NCI-H748 (cell line): ENCODE data around the gene SELENOW.

Source experiments
- DNase-seq: peaks from one replicate; lab custom pipeline; 2025; ENCODE audit not compliant: unreplicated experiment; lab: John Stamatoyannopoulos, UW

Gene SELENOW

DNA sequence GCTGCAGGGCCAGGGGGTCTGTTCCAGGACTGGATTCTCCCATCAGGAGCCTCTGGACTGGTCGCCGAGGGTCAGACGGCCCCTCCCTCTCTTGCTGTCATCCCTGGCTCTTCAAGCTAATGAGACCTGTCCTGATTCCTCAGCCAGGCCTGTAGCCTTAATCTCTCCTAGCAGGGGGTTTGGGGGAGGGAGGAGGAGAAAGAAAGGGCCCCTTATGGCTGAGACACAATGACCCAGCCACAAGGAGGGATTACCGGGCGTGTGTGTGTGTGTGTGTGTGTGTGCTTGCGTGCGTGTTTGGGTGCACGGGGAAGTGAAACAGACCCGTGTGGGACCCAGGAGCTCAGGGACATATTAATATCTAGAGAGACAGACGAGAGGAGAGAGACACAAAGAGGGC lies 41.4 kb downstream of the SELENOW start:
- DNase-seq = no peak

GRCh38 chr19:47820410-47820809 lies 41.9 kb downstream of the SELENOW start:
- DNase-seq = no peak

- no peak for DNase-seq
These were observed 43.0 kb downstream of the SELENOW start, which contains the start of gene CRX for GRCh38 chr19:47821460-47822020. TSS of gene CRX (plus strand) at chr19:47821937. CDS start at chr19:47834444, 12,507 bp downstream.

GRCh38 chr19:47824396-47824795 lies 45.9 kb downstream of the SELENOW start:
- no peak for DNase-seq

- DNase-seq = no peak
These were observed 48.3 kb downstream of the SELENOW start for GRCh38 chr19:47826800-47827199.

- DNase-seq = no peak
These were observed 54.2 kb downstream of the SELENOW start for GRCh38 chr19:47832723-47833122.
